ENCODE measurements around the gene KCNJ11.

GRCh38 chr11:17343257-17343656 lies 45.2 kb downstream of the KCNJ11 start:
- TF ChIP-seq CTCF (optimal IDR thresholded peaks at IDR 0.05 in 1 of 3, IDR thresholded peaks at IDR 0.05 in 1 of 3, conservative IDR thresholded peaks at IDR 0.05 in 1 of 3; ENCODE audit: extremely low read depth in 1 of 3, insufficient read depth in 2 of 3, low read length in 3 of 3) (no peak), EZH2 (IDR thresholded peaks at IDR 0.05; ENCODE audit: low read length) (no peak)
